HG03439 (cell line): ENCODE results near the gene HSD17B1.
"Not testable (repeated sequence)": the region's sequence is repeated elsewhere in the genome, so short reads cannot be mapped to it uniquely, and the experiment has no call there.

Experiments
- ATAC-seq: cut with Tn5 transposase; IDR thresholded peaks from one replicate; pipeline ENCODE4 v1.9.1; 2021; ENCODE audit warnings: mild to moderate bottlenecking, moderate library complexity; ENCODE audit not compliant: unreplicated experiment

Gene HSD17B1

GRCh38 chr17:42545755-42546505 is 6.8 kb upstream of the HSD17B1 start:
- not testable (repeated sequence) for ATAC-seq

GRCh38 chr17:42547001-42547461 is 5.7 kb upstream of the HSD17B1 start:
- no peak for ATAC-seq

DNA sequence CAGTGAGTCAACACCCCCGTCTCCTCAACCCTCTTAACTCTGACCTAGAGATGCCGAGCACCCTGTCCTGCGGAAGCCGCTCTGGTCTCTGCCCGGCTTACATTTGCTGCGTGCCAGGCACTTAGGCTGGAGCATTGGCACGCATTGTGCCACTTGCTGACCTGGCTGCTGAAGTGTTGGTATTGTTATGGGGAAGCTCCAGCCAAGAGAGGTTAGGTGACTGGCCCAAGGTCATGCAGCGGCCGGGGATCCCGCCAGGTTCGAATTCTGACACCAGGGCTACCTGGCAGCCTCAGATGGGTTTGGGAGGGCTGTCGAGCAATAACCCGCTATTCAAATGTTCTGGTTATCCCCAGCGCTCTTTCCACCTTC is 5.0 kb upstream of the HSD17B1 start:
- no peak for ATAC-seq

GRCh38 chr17:42548070-42548837 is 4.5 kb upstream of the HSD17B1 start:
- ATAC-seq: peak; percentile 57

GRCh38 chr17:42548993-42549755 is 3.5 kb upstream of the HSD17B1 start:
- no peak for ATAC-seq

DNA sequence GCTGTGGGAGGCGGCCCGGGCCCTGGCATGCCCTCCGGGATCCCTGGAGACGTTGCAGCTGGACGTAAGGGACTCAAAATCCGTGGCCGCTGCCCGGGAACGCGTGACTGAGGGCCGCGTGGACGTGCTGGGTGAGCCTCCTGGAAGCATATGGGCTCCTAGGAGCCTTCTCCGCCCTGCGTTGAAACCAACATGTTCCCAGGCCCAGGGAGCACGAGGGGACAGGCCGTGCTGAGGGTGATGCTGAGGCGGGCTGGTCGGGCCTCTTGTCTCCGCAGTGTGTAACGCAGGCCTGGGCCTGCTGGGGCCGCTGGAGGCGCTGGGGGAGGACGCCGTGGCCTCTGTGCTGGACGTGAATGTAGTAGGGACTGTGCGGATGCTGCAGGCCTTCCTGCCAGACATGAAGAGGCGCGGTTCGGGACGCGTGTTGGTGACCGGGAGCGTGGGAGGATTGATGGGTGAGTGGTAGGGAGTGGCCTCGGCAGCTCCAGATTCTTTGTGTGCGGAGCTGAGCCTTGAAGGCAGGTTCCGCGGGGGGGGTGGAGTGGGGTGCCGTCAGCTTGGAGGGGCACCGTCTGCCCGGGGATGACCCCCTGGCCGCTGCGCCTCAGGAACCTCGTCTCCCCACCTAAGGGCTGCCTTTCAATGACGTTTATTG is 567 bp downstream of the HSD17B1 start:
- ATAC-seq: no peak

DNA sequence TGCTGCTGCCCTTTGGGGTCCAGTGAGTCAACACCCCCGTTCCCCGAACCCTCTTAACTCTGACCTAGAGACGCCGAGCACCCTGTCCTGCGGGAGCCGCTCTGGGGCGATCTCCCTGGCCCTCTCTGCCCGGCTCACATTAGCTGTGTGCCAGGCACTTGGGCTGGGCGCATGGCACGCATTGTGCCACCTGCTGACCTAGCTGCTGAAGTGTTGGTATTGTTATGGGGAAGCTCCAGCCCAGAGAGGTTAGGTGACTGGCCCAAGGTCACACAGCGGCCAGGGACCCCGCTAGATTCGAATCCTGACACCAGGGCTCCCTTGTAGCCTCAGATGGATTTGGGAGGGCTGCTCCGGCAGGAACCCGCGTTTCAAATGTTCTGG is 1.1 kb downstream of the HSD17B1 start:
- no peak for ATAC-seq

- peak; percentile 58 for ATAC-seq
These were observed 1.8 kb downstream of the HSD17B1 start for GRCh38 chr17:42554250-42555121.

GRCh38 chr17:42555122-42555622 is 2.4 kb downstream of the HSD17B1 start:
- peak; percentile 9 for ATAC-seq

- ATAC-seq: not testable (repeated sequence)
These were observed 3.4 kb downstream of the HSD17B1 start for GRCh38 chr17:42555961-42556617.

DNA sequence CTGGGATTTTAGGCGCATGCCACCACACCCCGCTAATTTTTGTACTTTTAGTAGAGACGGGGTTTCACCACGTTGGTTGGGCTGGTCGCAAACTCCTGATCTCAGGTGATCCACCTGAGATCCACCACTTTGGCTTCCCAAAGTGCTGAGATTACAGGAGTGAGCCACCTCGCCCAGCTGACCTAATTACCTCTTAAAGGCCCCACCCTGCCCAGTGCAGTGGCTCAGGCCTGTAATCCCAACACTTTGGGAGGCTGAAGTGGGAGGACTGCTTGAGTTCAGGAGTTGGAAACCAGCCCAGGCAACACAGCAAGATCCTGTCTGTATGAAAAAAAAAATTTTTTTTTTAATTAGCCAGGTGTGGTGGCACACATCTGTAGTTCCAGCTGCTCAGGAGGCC is 6.4 kb downstream of the HSD17B1 start:
- no peak for ATAC-seq

GRCh38 chr17:42560246-42560645 is 7.5 kb downstream of the HSD17B1 start:
- ATAC-seq: no peak

- ATAC-seq: peak; percentile 50
These were observed 9.2 kb downstream of the HSD17B1 start, which contains the start of gene COASY for GRCh38 chr17:42561897-42562387. Gene COASY, plus strand, starts transcription at chr17:42562148. Its CDS starts 475 bp downstream, at chr17:42562623.

- ATAC-seq: no peak
These were observed 9.8 kb downstream of the HSD17B1 start for GRCh38 chr17:42562388-42563142.

GRCh38 chr17:42563143-42563509 is 10.4 kb downstream of the HSD17B1 start:
- no peak for ATAC-seq

DNA sequence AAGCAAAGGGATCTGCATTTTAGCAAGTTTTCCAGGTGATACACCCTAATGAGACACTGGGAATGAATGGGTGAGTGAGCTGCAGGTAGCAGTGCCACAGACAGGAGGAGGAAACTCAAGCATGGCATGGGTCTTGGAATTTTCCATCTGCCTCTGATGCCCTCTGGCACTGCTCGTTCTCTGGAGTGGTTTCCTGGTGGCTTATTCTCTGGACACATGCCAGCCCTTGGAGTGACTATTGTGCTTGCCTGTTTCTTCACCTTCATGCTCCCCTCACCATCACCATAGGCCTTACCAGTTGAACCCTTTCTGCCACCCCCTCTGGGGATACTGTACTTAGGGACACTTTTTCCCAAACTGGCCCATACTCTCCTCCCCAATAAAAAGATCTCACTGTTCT is 10.8 kb downstream of the HSD17B1 start:
- ATAC-seq: no peak

- ATAC-seq: no peak
These were observed 11.2 kb downstream of the HSD17B1 start for GRCh38 chr17:42563950-42564349.

DNA sequence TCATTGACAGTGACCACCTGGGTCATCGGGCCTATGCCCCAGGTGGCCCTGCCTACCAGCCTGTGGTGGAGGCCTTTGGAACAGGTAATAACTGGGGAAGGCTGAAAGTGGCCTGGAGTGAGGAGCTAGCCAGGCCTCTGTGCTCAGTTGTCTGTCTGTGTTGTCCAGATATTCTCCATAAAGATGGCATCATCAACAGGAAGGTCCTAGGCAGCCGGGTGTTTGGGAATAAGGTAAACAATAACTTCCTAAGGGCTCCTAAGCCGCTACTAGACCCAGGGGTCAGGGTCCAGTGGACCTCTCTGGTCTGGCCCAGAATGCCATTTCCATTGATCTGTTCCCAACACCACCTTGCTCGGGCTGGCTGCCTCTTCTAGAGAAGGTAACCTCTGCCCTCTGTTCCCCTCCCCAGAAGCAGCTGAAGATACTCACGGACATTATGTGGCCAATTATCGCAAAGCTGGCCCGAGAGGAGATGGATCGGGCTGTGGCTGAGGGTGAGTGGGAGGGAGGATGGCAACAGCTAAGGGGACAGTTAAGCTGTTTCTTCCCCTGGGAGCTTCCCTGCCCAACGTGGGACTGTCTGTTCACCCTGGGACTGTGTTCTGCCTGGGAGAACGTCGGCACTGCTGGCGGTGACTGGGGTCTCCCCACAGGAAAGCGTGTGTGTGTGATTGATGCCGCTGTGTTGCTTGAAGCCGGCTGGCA is 12.2 kb downstream of the HSD17B1 start:
- ATAC-seq: no peak
